Stimulated activated CD8-positive, alpha-beta memory T cell treated with anti-CD3 and anti-CD28 coated beads, Interleukin-7, amount 100 ng/mL, for 48 hours (primary cell): ENCODE data around the gene FGA.

ENCODE experiments used
- DNase-seq, 2 donors: peaks; one replicate each; pipeline ENCODE4 v3.0.0-alpha.2; 2020; ENCODE audit warnings: low read depth in 1 of 2; ENCODE audit errors: extremely low read depth in 1 of 2

Gene FGA

DNA sequence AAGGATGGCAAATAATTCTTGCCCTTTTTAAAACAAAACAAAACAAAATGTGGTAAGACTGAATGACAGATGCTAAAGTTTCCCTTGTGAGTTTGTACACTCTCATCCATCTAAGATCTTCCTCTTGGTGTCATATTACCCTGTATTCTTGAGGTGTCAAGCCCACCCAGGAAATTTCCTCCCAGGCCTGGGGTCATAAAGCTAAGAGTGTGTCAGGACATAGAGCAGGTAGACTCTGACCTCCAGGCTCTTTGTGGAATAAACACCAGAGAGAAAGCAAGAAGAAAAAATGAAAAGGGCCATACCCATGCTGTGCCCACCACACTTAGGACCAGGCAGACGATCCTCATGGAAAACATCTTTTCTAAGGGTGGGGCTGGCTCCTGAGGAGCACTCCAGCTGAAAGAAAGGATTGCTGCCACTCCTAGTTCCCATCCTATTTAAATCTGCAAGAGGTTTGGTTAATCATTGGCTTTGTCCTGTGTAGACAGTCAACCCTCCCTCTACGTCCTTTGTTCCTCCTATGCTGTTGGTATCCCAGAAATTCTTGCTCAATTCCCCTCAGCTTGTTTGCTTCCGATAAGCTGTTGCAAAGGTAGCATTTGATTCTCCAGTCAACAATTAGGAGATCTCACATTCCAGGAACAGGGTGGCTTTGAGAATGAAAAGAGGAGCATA lies at the start of gene FGA:
TSS of gene FGA (minus strand) at position 414 of the 678 bp plus-strand sequence. CDS start at position 359, 55 bp downstream.
- no peak for DNase-seq

DNA sequence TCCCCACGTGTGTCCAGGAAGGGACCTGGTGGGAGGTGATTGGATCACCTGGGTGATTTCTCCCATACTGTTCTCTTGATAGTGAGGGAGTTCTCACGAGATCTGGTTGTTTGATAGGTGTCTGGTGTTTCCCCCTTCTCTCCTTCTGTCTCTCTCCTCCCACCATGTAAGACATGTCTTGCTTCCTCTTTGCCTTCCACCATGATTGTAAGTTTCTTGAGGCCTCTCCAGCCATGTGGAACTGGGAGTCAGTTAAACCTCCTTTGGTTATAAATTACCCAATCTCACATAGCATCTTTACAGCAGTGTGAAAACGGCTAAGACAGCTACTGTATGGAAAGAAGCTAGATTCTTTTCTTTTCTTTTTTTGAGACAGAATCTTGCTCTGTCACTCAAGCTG lies 43.5 kb upstream of the FGA start:
- DNase-seq, result no peak

DNA sequence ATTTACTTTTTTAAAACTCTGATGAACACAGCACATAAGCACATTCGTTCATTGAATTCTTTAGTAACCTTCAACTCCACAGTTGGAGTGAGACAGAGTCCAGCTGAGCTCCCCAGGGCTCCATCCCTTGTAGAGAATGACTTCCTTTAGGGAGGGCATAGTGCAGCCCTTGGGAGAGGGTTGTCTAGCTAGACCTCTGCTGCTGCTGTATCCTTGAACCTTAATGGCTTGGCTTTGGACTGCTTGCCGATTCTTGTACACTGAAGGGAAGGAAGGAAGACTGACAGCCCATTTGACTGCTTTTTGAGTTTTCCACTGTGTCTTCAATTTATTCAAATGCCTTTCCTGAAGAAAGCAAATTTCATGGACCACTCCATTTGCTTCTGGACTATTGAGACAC lies 41.3 kb upstream of the FGA start:
- DNase-seq, result no peak

DNA sequence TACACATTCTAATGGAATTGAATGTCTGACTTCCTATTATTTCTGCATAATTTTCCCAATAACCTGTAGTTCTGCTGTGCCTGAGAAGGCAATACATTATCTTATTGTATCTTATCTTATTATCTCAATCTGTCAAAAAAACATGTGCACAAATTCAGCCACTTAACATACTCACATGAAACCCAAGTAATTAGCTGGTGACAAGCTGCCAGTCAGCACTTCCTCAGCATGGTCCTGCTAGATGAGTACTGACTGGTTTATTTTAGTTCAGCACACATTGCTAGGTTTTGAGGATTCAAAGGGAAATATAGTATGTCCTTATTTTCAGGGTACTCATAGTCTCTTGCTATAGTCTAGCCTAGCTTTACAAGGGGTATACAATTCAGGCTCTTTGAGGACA lies 39.8 kb upstream of the FGA start:
- DNase-seq, result no peak

DNA sequence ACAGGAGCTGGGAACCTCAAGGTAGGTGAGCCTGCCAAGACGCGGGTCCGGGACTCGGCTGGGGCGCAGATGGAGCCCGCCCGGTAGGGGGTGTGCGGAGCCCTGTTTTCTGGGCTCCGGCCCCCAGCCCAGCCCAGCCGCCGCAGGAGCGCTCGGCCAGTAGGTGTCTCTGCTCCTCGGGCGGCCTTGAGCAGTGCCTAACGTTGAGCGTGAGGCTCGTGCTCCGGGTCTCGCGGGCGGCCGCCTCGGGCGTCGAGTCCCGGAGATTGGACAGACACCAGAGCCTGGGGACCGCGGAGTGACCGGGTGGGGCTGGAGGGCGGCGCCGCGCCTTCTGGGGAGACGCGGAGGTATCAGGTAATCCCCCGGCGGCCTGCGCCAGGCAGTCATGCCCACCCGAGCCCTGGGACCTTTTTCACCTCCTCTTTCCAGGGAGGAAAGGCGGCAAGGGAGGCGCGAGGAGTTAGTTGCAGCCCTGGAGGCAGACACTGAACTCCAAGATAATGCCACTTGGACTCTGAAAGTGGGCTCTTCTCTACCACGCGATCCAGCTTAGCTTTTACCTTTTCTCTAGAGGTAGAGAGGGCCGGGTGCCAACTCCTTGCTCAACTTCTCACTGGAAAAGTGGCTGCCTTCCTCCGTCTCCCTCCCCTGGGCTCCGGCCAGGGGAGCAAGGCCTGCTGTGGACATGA lies 36.4 kb upstream of the FGA start:
- peak; percentile 28 to 39 for DNase-seq

DNA sequence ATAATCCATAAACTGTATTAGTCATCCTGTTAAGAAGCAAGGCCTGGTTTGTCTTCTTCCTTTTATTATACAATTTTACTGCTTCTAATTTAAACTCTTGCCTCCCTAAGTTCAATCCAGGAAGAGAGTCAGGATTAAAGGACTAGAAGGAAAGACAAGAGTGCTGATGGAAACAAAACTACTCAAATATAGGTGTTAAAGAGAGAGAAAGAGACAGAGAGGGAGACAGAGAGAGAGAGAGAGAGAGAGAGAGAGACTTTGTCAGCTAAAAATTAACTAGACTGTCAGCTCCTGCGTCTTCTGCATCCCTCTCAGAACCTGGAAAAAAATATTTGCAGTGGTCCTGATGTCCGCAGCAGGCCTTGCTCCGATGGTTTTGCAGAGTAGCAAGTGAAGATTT lies 35.4 kb upstream of the FGA start:
- DNase-seq, result no peak

DNA sequence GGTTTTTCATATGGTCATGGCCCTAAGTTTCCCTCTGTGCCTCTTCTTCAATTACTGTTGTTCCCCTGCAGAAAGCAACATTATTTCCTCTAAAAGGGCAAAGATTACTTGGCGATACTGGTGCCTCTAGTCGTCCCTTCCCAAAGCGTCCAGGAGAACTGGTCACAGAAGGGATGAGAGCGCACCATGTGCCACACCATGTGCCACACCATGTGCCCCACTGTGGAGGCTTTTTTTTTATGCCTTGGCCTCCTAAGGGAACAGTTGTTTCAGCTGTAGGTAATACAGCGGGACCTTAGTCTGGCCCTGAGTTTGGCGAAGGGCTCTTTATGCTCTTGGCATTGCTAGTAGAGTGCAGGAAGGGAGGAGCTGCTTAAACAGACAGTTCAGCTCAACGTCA lies 33.5 kb upstream of the FGA start:
- DNase-seq, result no peak

DNA sequence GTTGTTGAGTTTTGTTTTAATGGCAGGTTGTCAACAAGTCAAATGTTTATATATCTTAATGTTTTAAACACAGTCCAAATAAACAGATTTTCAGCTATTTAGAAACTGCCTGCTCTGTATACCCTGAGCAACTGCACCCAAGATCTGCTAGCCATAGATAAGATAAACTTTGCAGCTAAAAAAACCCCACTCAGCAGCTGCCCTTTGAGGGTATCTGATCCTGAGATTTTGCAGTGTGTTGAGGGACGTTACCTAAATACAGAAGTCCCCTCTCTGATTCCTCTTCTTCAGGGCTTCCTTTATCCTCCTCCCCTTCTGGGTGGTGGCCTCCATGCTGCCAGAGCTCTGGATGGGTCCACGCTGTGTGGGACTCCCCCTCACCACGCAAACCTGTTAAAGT lies 32.9 kb upstream of the FGA start:
- DNase-seq, result no peak

DNA sequence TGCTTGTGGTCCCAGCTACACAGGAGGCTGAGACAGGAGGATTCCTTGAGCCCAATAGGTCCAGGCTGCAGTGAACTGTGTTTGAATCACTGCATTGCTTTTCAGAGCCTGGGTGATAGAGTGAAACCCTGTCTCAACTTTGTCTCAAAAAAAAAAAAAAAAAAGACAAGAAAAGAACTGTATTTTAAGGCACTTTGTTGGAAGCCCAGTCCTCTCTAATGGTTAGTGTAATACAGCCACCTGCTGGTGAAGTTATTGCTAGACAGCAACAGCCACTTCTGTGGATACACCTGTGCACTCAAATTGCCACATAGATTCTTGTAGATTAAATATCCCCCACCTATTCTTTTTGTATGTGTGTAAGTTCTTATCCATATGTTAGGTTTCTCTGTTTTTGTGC lies 32.1 kb upstream of the FGA start:
- DNase-seq, result no peak

DNA sequence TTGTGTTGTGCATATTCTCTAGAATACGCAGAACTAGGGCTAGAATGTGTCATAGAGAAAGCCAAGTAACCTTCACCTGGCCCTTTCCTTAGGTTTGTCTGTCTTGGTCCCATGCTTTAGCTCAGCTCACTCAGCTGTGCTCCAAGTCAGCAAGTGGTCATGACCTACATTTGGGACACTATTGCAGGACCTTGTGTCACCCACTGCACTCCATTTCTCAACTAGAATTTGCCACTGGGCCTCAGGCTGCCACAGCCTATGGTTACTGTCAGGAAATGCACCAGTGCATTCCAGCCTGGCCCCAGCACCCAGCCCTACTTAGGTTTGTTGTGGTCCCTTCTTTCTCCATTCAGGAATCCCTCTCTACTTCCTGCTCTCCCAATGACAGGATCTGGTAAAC lies 29.6 kb upstream of the FGA start:
- no peak for DNase-seq

DNA sequence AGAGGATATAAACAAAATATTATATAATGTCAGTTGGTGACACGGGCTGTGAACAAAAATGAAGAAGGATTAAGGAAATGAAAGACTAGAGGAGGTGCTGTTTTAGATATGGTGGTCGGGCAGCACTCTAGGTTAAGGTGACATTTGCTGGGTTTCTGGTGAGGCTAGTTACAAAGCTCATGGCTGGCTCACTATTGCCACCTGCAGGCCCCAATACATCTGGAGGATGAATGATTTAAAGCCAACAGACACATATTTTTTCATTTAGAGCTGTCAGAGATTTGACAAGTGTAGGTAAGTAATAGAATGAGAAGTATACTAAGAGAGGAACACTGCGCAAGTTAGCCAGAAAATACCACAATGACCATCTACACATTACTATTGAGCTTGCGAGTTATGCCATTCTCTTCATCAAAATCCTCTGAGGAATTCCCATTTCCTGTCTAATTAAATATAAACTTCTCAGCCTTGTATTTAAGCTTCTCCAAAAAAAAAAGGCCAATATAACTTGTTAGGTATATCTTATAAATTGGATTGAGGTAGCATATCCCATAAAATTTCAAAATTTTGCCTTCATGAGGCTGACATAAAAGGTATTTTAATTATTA lies 28.3 kb upstream of the FGA start:
- DNase-seq, result peak in 1 of 2 donors; percentile 23

DNA sequence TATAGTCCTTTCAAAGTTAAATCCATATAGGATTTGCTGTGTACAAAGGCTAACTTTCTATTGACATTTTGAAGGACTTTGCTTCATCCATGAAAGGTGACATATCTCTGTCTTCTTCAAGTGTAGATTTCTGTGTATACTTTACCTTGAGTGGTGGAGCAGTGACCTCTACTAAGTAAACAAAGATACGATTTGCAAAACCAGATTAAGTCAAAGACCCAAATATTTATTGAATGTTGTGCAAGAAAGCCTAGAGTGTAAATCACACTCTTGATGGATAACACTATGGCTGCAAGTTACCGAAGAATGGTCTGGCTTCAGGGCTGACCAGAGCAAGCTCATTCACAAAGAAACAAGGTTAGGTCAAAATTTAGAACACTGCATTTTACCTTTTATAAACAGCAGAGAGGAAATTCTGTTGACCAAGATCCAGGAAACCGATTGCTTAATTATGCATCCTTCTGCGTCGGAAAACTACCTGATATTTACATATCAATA lies 27.3 kb upstream of the FGA start:
- DNase-seq, result no peak

DNA sequence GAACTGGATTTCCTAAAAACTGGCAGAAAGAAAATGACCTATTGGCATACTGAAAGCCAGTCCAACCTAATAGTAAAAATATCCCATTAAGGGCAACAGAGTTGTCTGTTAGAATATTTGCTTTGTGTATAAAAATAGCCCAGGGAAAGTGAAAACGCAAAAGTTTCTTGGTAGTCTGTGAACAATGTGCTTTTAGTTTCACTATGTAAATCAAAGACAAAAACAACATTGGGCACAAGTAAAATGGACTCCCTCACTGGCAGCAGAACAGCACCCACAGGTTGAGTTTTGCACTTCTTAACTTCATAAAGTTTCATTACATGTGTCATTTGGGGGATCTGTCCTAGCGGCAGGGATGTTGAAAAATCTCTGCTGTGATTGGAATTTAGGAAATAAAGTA lies 26.2 kb upstream of the FGA start:
- DNase-seq, result no peak

DNA sequence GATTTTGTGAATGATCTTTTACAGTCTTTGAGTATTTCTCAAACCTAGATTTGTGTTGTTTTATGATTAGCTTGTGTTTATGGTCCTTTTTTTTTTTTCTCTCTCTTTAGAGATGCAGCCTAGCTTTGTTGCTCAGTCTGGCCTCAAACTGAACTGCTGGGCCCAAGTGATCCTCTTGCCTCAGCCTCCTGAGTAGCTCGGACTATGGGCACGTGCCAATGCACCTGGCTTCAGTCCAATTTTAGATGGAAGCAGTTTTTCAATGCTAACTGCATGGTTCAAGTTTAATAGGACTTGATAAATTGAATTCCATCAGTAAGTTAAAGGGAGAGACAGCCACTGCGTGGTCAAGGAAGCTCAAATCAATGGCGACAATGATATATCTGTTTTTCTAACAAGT lies 25.7 kb upstream of the FGA start:
- DNase-seq, result no peak

DNA sequence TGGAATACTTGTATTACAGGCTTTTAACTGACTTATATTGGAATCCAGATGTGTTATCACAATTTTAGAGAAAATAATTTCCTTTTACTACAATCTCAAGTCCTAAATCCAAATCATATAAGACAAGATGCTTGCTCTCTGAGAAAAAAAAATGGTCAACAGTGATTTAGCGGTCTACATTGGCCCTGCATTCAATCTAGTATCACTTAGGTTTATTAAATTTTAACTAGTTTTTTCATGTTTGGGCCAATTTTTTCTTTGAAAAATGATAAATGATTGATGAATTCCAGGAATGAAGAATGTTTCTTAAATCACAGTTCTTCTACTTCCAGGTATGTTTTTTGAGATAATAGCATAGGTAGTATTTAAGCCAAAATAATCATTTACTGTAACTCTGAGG lies 24.7 kb upstream of the FGA start:
- DNase-seq, result no peak

DNA sequence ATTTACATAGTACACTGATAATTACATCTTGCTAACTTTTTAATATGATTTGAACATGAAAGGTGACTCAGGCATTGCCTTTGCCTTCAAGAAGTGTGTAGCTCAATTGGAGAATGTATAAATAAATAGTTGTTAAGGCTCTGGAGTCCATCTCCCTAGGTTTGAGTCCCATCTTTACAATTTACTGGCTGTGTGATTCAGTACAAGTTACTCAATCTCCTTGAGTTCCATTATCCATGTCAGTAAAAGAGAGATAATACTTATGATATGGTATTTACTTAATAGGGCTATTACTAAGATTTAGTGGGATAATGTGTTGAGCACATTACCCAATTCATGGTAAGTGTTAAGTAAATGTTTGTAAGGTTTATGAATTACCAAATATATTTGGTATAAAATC lies 23.8 kb upstream of the FGA start:
- DNase-seq, result no peak

DNA sequence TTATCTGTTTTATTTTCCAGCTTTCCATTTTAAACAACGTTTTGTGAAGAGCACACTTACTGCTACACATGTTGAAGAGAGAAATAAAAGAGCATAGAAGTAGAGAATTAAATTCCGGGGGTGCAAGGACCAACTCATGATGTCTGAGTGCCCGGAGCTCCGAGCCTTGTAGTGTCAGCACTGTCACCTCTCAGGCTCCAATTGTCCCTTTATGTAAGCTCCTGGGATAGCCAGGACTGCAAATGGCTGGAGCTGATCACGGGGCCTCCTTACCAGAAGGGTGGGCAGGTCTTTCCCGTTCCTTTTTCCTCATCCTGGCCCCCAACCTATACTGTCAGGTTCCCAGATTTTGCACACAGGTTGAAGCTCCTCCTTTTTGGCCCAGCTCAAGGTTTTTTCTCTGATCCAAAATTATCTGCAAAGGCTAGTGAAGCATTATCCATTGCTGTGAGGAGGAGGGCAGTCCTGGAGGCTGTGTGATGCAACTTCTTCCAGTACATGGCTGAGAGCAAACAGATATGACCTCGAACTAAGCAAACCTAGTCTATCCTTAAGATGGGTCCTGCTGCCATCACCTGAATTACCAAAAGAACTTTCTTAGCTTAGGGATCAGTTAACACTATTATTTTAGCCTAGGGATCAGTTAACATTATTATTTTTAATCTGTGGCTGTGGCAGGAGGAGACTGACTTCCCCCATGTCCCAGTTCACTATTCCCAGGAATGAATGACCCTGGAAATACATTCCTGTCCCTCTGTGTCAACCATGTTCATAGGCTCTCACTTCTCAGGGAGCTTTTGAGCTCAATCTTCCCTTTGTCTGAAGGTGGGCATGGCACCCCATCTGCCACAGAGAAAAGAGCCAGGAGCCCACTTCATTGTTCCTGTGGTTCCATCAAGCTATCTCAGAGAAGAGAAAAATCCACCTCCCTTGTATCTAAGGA lies 22.2 kb upstream of the FGA start, which contains the start of gene FGG:
TSS of gene FGG (minus strand) at position 185 of the 943 bp plus-strand sequence. CDS start at position 138, 47 bp downstream.
- DNase-seq, result no peak

DNA sequence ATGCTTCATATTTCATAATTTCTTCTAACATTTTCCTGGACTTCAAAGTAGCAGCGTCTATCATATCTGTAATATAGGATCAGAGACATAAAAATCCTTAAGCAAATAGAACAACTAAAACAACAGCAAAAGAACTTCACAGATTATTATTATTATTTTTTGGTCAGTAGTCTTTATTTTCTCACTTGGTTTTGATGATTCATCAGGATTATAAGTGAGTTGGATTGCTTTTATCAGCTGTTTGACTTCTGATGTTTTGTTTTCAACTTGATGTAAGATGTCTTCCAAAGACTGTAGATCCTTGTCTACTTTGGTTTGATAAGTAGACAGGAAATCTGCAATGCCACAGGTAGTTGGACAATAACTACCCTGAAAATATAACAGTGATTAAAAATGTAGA lies 21.3 kb upstream of the FGA start:
- no peak for DNase-seq

DNA sequence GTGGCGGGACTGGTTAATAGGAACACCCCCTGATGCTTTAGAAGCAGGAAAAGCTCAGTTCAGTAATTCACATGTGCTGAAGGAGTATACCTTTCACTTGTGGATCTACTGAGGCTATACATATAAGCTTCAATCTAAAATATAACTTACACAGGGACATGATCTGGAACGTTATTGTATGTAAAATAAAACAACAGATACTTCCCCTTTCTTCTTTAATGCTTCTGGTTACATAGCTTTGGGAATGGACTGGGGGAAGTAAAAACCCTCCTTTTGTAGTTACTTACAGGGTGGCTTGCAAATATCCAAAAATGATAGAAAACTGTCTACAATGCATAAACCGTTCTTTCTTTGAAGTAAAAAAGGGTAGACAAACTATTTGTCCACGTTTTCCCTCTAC lies 20.0 kb upstream of the FGA start:
- no peak for DNase-seq

DNA sequence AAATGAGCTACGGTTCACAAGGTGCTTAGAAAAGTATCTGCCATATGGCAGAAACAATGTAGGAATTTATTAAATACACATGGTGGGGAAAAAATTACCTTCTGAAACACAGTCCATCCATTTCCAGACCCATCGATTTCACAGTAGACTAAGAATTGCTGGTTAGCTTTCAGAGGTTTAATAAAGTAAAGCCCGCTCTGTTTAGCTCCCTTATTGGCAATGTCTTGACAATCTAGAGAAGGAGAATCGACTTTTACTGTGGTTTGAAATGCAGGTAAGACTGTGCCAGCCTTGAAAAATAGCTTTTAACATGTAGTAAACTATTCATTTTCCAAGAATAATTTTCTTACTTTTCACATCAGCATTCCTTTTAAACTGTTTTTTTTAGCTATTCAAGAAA lies 19.0 kb upstream of the FGA start:
- DNase-seq, result no peak
